22Rv1 (cell line): ENCODE results near the gene HSBP1L1.

Experiments used
- H3K27ac ChIP-seq: fragments of 450-650 bp; 2 replicates; pipeline ENCODE4 v1.5.1; 2017
- CTCF ChIP-seq: fragments of 450-650 bp; IDR thresholded peaks from 2 replicates; pipeline ENCODE4 v1.5.1; 2017; ENCODE audit warnings: mild to moderate bottlenecking
- ZFX ChIP-seq: fragments of 450-650 bp; IDR thresholded peaks from 2 replicates; pipeline ENCODE4 v1.6.1; 2017; ENCODE audit warnings: antibody characterized with exemption, borderline replicate concordance

The HSBP1L1 gene

GRCh38 chr18:79937103-79937860, 27.2 kb upstream of the HSBP1L1 start:
- no peak overlapping the region for H3K27ac ChIP-seq
- TF ChIP-seq ZFX, result no peak
- TF ChIP-seq CTCF, result no peak

- TF ChIP-seq ZFX, result no peak
- no peak for TF ChIP-seq CTCF
- no peak overlapping the region for H3K27ac ChIP-seq
These were observed 26.2 kb upstream of the HSBP1L1 start for GRCh38 chr18:79938196-79938595.

- no peak overlapping the region for H3K27ac ChIP-seq
- no peak for TF ChIP-seq ZFX
- no peak for TF ChIP-seq CTCF
These were observed 25.3 kb upstream of the HSBP1L1 start for GRCh38 chr18:79939096-79939495.

- H3K27ac ChIP-seq, result no peak overlapping the region
- TF ChIP-seq ZFX (no peak), CTCF (no peak)
These were observed 24.2 kb upstream of the HSBP1L1 start for GRCh38 chr18:79940126-79940813.

GRCh38 chr18:79940814-79941472, 23.5 kb upstream of the HSBP1L1 start:
- TF ChIP-seq CTCF, result no peak
- no peak for TF ChIP-seq ZFX
- no peak overlapping the region for H3K27ac ChIP-seq

- TF ChIP-seq CTCF (no peak), ZFX (no peak)
- H3K27ac ChIP-seq, result no peak overlapping the region
These were observed 22.8 kb upstream of the HSBP1L1 start for GRCh38 chr18:79941473-79942119.
